H1 (cell line): ENCODE measurements around the gene P3H2.

Experiments
- CREB1 ChIP-seq: IDR thresholded peaks from 2 replicates; pipeline ENCODE4 v1.6.1; 2012; ENCODE audit warnings: inconsistent platforms
- CTCF ChIP-seq, 3 experiments: IDR thresholded peaks; 1 replicate in 2 of 3; 2 replicates in 1 of 3; pipeline versions ENCODE4 v1.5.1 to v1.6.1; 2011; ENCODE audit warnings: low read length in 3 of 3, mild to moderate bottlenecking in 3 of 3, inconsistent platforms in 2 of 3, low read depth in 1 of 3, moderate library complexity in 1 of 3; ENCODE audit not compliant: insufficient read depth in 1 of 3; ENCODE audit errors: control extremely low read depth in 1 of 3
- GABPA ChIP-seq: IDR thresholded peaks from 2 replicates; pipeline ENCODE4 v1.6.1; 2011; ENCODE audit warnings: mild to moderate bottlenecking, low read length, moderate library complexity, borderline replicate concordance; ENCODE audit not compliant: insufficient read depth
- GTF2F1 ChIP-seq: IDR thresholded peaks from 2 replicates; pipeline ENCODE4 v1.6.1; 2012; ENCODE audit warnings: low read depth, low read length, improper control_type of control experiment, borderline replicate concordance
- HDAC2 ChIP-seq, 2 experiments: fragments of 300-600 bp in 1 of 2; sonication (generic) in 1 of 2; IDR thresholded peaks; 2 replicates each; pipeline ENCODE4 v1.6.1; 2011 to 2012; ENCODE audit warnings: low read depth in 2 of 2, low read length in 2 of 2, mild to moderate bottlenecking in 2 of 2, moderate library complexity in 2 of 2, borderline replicate concordance in 1 of 2, inconsistent platforms in 1 of 2
- PHF8 ChIP-seq: fragments of 200-600 bp; sonication (generic); conservative IDR thresholded peaks from 2 replicates; pipeline ENCODE4 v1.7.1; 2012; ENCODE audit warnings: low read depth, mild to moderate bottlenecking, inconsistent platforms, low read length, moderate library complexity
- POLR2A ChIP-seq, 2 experiments: IDR thresholded peaks; 1 replicate in 1 of 2; 2 replicates in 1 of 2; pipeline ENCODE4 v1.6.1; 2011; ENCODE audit warnings: low read depth in 2 of 2, low read length in 2 of 2, mild to moderate bottlenecking in 2 of 2; ENCODE audit errors: control extremely low read depth in 1 of 2
- POLR2AphosphoS5 ChIP-seq: IDR thresholded peaks from 2 replicates; pipeline ENCODE4 v1.6.1; 2011; ENCODE audit warnings: low read depth, low read length
- RFX5 ChIP-seq: IDR thresholded peaks from 2 replicates; pipeline ENCODE4 v1.6.1; 2011; ENCODE audit warnings: low read depth, low read length, improper control_type of control experiment, borderline replicate concordance
- SP1 ChIP-seq: IDR thresholded peaks from 2 replicates; pipeline ENCODE4 v1.6.1; 2011; ENCODE audit warnings: low read depth, low read length
- SP2 ChIP-seq: IDR thresholded peaks from 2 replicates; pipeline ENCODE4 v1.6.1; 2012; ENCODE audit warnings: mild to moderate bottlenecking, low read length, inconsistent platforms
- TF ChIP-seq, protein P1 (sequence below): IDR thresholded peaks from 2 replicates; pipeline ENCODE4 v1.6.1; 2011; ENCODE audit warnings: low read depth, mild to moderate bottlenecking, low read length; ENCODE audit not compliant: insufficient read depth

GRCh38 chr3:190044142-190044541 lies 76.6 kb downstream of the P3H2 start:
- TF ChIP-seq CTCF (IDR thresholded peaks at IDR 0.05; ENCODE audit: control extremely low read depth in 1 of 3, insufficient read depth in 1 of 3, low read depth in 1 of 3, low read length in 3 of 3) (no peak), RFX5 (no peak), PHF8 (no peak), GABPA (no peak), CREB1 (no peak), SP2 (no peak), POLR2AphosphoS5 (no peak), GTF2F1 (no peak), POLR2A (IDR thresholded peaks at IDR 0.05; ENCODE audit: control extremely low read depth in 1 of 2, low read depth in 2 of 2, low read length in 2 of 2) (no peak), SP1 (no peak), HDAC2 (IDR thresholded peaks at IDR 0.05; ENCODE audit: borderline replicate concordance in 1 of 2, low read depth in 2 of 2, low read length in 2 of 2) (no peak)
- TF ChIP-seq, protein P1, sequence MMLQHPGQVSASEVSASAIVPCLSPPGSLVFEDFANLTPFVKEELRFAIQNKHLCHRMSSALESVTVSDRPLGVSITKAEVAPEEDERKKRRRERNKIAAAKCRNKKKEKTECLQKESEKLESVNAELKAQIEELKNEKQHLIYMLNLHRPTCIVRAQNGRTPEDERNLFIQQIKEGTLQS, result no peak
